Measurements from ENCODE around the gene ZNF689. TPM values are rescaled to one million over a fixed set of nuclear protein-coding genes. Genes with fewer than 3 reads are reported as not detected.

Gene ZNF689
- total and polyA plus RNA-seq, 2 of the 13 experiments (the other 11 are each of a cell fraction or from before 2014, with no cell fraction given): 9.7 to 19.5 TPM

DNA sequence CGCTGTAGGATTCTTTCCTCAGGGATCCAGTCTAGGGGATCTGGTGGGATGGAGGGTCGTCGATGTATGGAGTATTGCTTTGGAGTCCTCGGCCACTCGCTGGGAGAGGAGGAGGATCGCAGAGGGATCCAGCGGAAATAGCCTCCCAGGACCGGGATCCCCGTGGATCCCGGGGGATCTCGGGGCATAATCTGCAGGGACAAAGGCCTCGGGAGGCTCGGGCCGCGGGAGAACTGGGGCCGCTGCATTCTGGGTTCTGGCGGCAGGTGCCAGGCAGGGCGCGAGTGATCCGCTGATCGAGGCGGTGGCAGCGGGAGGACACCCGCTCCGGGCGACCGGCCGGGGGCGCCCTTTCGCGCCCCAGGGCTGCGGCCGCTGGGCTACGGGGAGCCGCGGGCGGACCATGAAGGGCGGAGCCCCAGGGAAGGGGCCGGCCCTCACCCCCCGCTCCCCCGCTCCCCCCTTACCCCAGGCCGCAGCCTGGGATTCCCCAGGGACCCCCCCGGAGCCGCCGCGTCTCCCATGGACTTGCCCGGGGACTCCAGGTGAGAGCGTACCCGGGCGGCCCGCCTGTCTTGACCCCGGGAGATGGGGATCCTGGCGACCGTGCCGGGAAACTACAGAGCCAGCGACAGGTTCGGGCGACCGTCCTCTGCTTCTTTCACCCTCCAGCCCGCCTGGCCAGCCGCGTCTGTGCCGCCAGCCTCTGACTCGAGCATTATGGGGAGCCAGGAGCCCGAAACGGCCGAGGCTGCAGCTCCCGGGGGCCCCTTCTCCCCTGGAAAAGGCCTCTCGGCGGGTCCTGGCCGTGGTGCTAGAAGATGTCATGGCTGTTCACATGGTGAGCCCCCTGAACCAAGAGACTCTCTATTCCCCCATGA lies 41.2 kb upstream of the ZNF689 start (continued):
- TF ChIP-seq, protein P1, sequence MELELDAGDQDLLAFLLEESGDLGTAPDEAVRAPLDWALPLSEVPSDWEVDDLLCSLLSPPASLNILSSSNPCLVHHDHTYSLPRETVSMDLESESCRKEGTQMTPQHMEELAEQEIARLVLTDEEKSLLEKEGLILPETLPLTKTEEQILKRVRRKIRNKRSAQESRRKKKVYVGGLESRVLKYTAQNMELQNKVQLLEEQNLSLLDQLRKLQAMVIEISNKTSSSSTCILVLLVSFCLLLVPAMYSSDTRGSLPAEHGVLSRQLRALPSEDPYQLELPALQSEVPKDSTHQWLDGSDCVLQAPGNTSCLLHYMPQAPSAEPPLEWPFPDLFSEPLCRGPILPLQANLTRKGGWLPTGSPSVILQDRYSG (CRISPR knock-in tag; IDR thresholded peaks at IDR 0.05): no peak
- TF ChIP-seq YEATS4 (CRISPR knock-in tag; IDR thresholded peaks at IDR 0.05; ENCODE audit: borderline replicate concordance) (peak; percentile 23; the same call in 1 of the 2 replicates), HDAC6 (IDR thresholded peaks at IDR 0.05; ENCODE audit: low read depth, low read length) (no peak), ZNF839 (CRISPR knock-in tag; IDR thresholded peaks at IDR 0.05; ENCODE audit: borderline replicate concordance) (no peak), ZNF234 (CRISPR knock-in tag; conservative IDR thresholded peaks at IDR 0.05) (no peak), ZSCAN9 (CRISPR knock-in tag; IDR thresholded peaks at IDR 0.05; ENCODE audit: borderline replicate concordance) (peak; percentile 24; the same call in 1 of the 2 replicates), ZNF256 (CRISPR knock-in tag; conservative IDR thresholded peaks at IDR 0.05) (0 out of 2 replicates have a peak, but pooled peaks have one; percentile 62), ASH2L (IDR thresholded peaks at IDR 0.05; ENCODE audit: insufficient read length, low read depth, low read length) (peak; percentile 70), SIN3A (IDR thresholded peaks at IDR 0.05; ENCODE audit: borderline replicate concordance, low read depth, low read length) (0 out of 2 replicates have a peak, but pooled peaks have one; percentile 0), ZNF451 (CRISPR knock-in tag; IDR thresholded peaks at IDR 0.05) (no peak), FOXJ3 (CRISPR knock-in tag; IDR thresholded peaks at IDR 0.05; ENCODE audit: borderline replicate concordance) (0 out of 2 replicates have a peak, but pooled peaks have one; percentile 46), ZNF180 (CRISPR knock-in tag; IDR thresholded peaks at IDR 0.05; ENCODE audit: borderline replicate concordance, low read depth) (peak; percentile 60; the same call in 1 of the 2 replicates), ERF (CRISPR knock-in tag; IDR thresholded peaks at IDR 0.05) (0 out of 2 replicates have a peak, but pooled peaks have one; percentile 53), YY1 (IDR thresholded peaks at IDR 0.05; ENCODE audit: insufficient read depth, insufficient replicate concordance, low read depth, low read length) (peak; percentile 79), CREB1 (IDR thresholded peaks at IDR 0.05) (no peak), CREB1 (CRISPR knock-in tag; IDR thresholded peaks at IDR 0.05) (no peak), FOXP1 (IDR thresholded peaks at IDR 0.05) (no peak), FOXP1 (CRISPR knock-in tag; IDR thresholded peaks at IDR 0.05) (no peak)
- TF ChIP-seq, protein P2, sequence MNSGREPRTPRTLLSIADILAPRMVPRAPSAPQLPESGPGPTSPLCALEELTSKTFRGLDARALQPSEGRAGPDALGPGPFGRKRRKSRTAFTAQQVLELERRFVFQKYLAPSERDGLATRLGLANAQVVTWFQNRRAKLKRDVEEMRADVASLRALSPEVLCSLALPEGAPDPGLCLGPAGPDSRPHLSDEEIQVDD (CRISPR knock-in tag; IDR thresholded peaks at IDR 0.05; ENCODE audit: borderline replicate concordance): 0 out of 2 replicates have a peak, but pooled peaks have one; percentile 66
- TF ChIP-seq, protein P3, sequence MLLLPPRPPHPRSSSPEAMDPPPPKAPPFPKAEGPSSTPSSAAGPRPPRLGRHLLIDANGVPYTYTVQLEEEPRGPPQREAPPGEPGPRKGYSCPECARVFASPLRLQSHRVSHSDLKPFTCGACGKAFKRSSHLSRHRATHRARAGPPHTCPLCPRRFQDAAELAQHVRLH (CRISPR knock-in tag; IDR thresholded peaks at IDR 0.05; ENCODE audit: borderline replicate concordance, low read depth): peak; percentile 64; the same call in 1 of the 2 replicates
- TF ChIP-seq, protein P4, sequence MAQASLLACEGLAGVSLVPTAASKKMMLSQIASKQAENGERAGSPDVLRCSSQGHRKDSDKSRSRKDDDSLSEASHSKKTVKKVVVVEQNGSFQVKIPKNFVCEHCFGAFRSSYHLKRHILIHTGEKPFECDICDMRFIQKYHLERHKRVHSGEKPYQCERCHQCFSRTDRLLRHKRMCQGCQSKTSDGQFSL (CRISPR knock-in tag; IDR thresholded peaks at IDR 0.05): peak; percentile 62; the same call in 1 of the 2 replicates
- TF ChIP-seq, protein P5, sequence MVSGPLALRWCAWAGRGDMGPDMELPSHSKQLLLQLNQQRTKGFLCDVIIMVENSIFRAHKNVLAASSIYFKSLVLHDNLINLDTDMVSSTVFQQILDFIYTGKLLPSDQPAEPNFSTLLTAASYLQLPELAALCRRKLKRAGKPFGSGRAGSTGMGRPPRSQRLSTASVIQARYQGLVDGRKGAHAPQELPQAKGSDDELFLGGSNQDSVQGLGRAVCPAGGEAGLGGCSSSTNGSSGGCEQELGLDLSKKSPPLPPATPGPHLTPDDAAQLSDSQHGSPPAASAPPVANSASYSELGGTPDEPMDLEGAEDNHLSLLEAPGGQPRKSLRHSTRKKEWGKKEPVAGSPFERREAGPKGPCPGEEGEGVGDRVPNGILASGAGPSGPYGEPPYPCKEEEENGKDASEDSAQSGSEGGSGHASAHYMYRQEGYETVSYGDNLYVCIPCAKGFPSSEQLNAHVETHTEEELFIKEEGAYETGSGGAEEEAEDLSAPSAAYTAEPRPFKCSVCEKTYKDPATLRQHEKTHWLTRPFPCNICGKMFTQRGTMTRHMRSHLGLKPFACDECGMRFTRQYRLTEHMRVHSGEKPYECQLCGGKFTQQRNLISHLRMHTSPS (CRISPR knock-in tag; IDR thresholded peaks at IDR 0.05; ENCODE audit: low read depth): no peak
- TF ChIP-seq, protein P6, sequence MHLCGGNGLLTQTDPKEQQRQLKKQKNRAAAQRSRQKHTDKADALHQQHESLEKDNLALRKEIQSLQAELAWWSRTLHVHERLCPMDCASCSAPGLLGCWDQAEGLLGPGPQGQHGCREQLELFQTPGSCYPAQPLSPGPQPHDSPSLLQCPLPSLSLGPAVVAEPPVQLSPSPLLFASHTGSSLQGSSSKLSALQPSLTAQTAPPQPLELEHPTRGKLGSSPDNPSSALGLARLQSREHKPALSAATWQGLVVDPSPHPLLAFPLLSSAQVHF (CRISPR knock-in tag; IDR thresholded peaks at IDR 0.05): no peak

Measured in HepG2 (cell line).